HT1080 (cell line): ENCODE results near the gene TP53TG3. TPM values are rescaled to one million over a fixed set of nuclear protein-coding genes. Genes with fewer than 3 reads are reported as not detected.
"Not testable (repeated sequence)": the region's sequence is repeated elsewhere in the genome, so short reads cannot be mapped to it uniquely, and the experiment has no call there.

Experiments used
- DNase-seq: peaks from one replicate; pipeline ENCODE4 v3.0.0-alpha.2; 2015; ENCODE audit warnings: low read depth
- polyA plus RNA-seq, 2 experiments: library from polyadenylated mRNA; depleted of rRNA; stranded (reverse); fragments of >200 nt; gene quantifications; 2 replicates each; pipeline ENCODE4 v1.2.3, GENCODE V29; 2015
- small RNA-seq: library from RNA; depleted of rRNA; stranded (forward); fragments of <200 nt; gene quantifications from one replicate; pipeline ENCODE3, GENCODE V24; 2014
- total RNA-seq: library from RNA; depleted of rRNA; stranded (reverse); fragments of >200 nt; shearing (Covaris generic); gene quantifications from 2 replicates; pipeline ENCODE4 v1.2.3, GENCODE V29; 2014; rRNA removed

TP53TG3 gene
- total RNA-seq = 2.0 and 3.7 TPM in 2 replicates
- 4.8 and 9.3 TPM in 2 replicates for polyA plus RNA-seq (2015; cell fraction: cytosol; rRNA removed)
- 6.7 and 8.8 TPM in 2 replicates for polyA plus RNA-seq (2015; cell fraction: nucleus; rRNA removed)

GRCh38 chr16:32676065-32676464, at the start of gene TP53TG3:
TSS of gene TP53TG3 (minus strand) at chr16:32676165. CDS start at chr16:32676097, 68 bp downstream.
- not testable (repeated sequence) for DNase-seq

GRCh38 chr16:32650876-32651275, 25.1 kb downstream of the TP53TG3 start:
- not testable (repeated sequence) for DNase-seq

GRCh38 chr16:32647562-32647961, 28.4 kb downstream of the TP53TG3 start:
- not testable (repeated sequence) for DNase-seq

- not testable (repeated sequence) for DNase-seq
Measured at GRCh38 chr16:32646780-32647179, 29.2 kb downstream of the TP53TG3 start.

- not testable (repeated sequence) for DNase-seq
Measured at GRCh38 chr16:32646177-32646576, 29.8 kb downstream of the TP53TG3 start.

GRCh38 chr16:32645278-32645908, 30.6 kb downstream of the TP53TG3 start:
- DNase-seq = not testable (repeated sequence)

- DNase-seq = not testable (repeated sequence)
Measured at GRCh38 chr16:32644715-32645114, 31.2 kb downstream of the TP53TG3 start.

GRCh38 chr16:32637614-32638013, 38.4 kb downstream of the TP53TG3 start:
- not testable (repeated sequence) for DNase-seq

GRCh38 chr16:32632096-32632495, 43.9 kb downstream of the TP53TG3 start:
- not testable (repeated sequence) for DNase-seq

Small RNAs within 50 kb of the gene (small RNA-seq; reads per million reads assigned to genes)
- gene AC138907.6 = not detected
